Psoas muscle (tissue), 8 donors: ENCODE data around the gene POR. TPM values are rescaled to one million over a fixed set of nuclear protein-coding genes. Genes with fewer than 3 reads are reported as not detected.
"Not testable (repeated sequence)": the region's sequence is repeated elsewhere in the genome, so short reads cannot be mapped to it uniquely, and the experiment has no call there.

ENCODE experiments used
- ATAC-seq, 4 donors: fragments of 200-7000 bp; cut with Tn5 transposase; one replicate each; pipeline ENCODE4 v1.9.1; 2020; ENCODE audit warnings: moderate library complexity in 3 of 4, mild to moderate bottlenecking in 2 of 4
- DNase-seq, 2 donors: peaks; one replicate each; pipeline ENCODE4 v3.0.0-alpha.2; 2020
- H3K27ac ChIP-seq: fragments of 200-600 bp; one replicate; pipeline ENCODE4 v1.8.0; 2022
- H3K27me3 ChIP-seq, 3 donors: fragments of 200-600 bp in 1 of 3; one replicate each; pipeline versions ENCODE4 v1.6.1 to v1.8.0; 2013 to 2022; ENCODE audit warnings: low read length in 2 of 3, mild to moderate bottlenecking in 2 of 3, moderate library complexity in 1 of 3; ENCODE audit not compliant: insufficient read depth in 3 of 3
- H3K36me3 ChIP-seq, 2 donors: fragments of 200-600 bp in 1 of 2; one replicate each; pipeline versions ENCODE4 v1.6.1 to v1.8.0; 2013 to 2022; ENCODE audit warnings: low read depth in 1 of 2, mild to moderate bottlenecking in 1 of 2, moderate library complexity in 1 of 2; ENCODE audit not compliant: insufficient read depth in 1 of 2
- H3K4me1 ChIP-seq: fragments of 200-600 bp; one replicate; pipeline ENCODE4 v1.8.0; 2022
- H3K4me3 ChIP-seq: fragments of 200-600 bp; one replicate; pipeline ENCODE4 v1.8.0; 2022; ENCODE audit warnings: mild to moderate bottlenecking
- H3K9me3 ChIP-seq: fragments of 200-600 bp; one replicate; pipeline ENCODE4 v1.8.0; 2022
- CTCF ChIP-seq: fragments of 200-600 bp; IDR thresholded peaks from one replicate; pipeline ENCODE4 v1.8.0; 2022; ENCODE audit warnings: antibody characterized with exemption
- WGBS, 3 donors: extraction: QIAGEN DNeasy Blood & Tissue Kit; methylation state at CpG; one replicate each; pipeline versions ENCODE4 v1.1.6 to v1.1.7; 2013; 5-methylcytosine and 5-hydroxymethylcytosine counted together
- intact Hi-C, 2 donors: fragments of 100-400 bp; cut with DNase I; formaldehyde crosslinking; loops; one replicate each; pipeline versions ENCODE4 v1.11.0 to v1.14.2; 2022
- polyA plus RNA-seq, 3 donors: library from polyadenylated mRNA; stranded (reverse); fragments of 200-250 nt; gene quantifications; one replicate each; pipeline ENCODE4 v1.2.3, GENCODE V29; 2013
- total RNA-seq, 4 donors: library from RNA; stranded (reverse); fragmentation: NEBNext Ultra II Directional in 2 of 4; extraction: Animal tissue kit (Norgen Biotek cat#: 25700) in 2 of 4; gene quantifications; one replicate each; pipeline versions ENCODE4 v1.2.1 to v1.2.4, GENCODE V29; 2021 to 2023
- donor health status: healthy with polysubstance abuse.
- donor health status: DM: no; HTN: no; CAD: no; lungs with moderate emphysema.
- donor health status: Bipolar disorder and iron deficiency.
- donor health status: healthy.
- donor health status: DM: yes; HTN: yes; CAD: no.
- donor health status: DM: no; HTN: no; CAD: no.
- donor health status: DM: no; HTN: no; CAD: no.
- donor health status: DM: yes; HTN: yes; CAD: no.

POR gene
- total and polyA plus RNA-seq, 7 donors = 48.8 to 288 (median 138) TPM

DNA sequence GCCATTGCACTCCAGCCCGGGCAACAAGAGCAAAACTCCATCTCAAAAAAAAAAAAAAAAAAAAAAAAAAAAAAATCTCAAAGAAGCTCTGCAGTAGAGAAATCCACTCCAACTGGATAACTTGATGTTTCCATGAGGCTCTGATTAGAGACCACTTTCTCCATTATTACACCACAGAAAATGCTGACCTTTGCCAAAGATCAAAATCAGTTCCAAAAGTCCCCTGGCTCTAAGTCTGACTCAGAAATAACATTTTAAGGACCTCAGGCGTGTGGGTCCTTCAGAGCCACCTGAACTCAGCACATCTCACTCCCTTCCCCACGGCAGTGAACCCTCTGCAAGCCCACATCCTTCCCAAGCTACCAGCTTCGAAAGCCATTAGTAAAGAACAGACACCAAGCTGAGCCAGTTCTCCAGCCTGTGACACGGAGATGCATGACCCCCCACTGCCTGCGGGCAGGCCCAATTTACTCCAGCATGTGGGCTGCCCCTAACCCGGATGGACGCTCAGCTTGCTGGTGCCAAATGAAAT, 93.3 kb downstream of the POR start:
- Histone ChIP-seq H3K4me3 (no peak overlapping the region), H3K27ac (no peak overlapping the region), H3K9me3 (no peaks in the 10 kb centered on the region), H3K4me1 (peaks cover 22% of the 10 kb centered on the region), H3K36me3 (peaks cover 0 to 31% of the 10 kb centered on the region in 2 donors), H3K27me3 (no peaks in the 10 kb centered on the region)
- no peak for TF ChIP-seq CTCF
- WGBS, 3 donors = 78 to 84% (median 79%) methylated on average over 8 of the region's 8 CpGs
- intact Hi-C loops = loop anchor here in 1 of 2 donors (10.0 kb wide), 1 partner anchor 53 kb away; no protein-coding TSS in a partner anchor
- DNase-seq (no peak), ATAC-seq (no peak)

DNA sequence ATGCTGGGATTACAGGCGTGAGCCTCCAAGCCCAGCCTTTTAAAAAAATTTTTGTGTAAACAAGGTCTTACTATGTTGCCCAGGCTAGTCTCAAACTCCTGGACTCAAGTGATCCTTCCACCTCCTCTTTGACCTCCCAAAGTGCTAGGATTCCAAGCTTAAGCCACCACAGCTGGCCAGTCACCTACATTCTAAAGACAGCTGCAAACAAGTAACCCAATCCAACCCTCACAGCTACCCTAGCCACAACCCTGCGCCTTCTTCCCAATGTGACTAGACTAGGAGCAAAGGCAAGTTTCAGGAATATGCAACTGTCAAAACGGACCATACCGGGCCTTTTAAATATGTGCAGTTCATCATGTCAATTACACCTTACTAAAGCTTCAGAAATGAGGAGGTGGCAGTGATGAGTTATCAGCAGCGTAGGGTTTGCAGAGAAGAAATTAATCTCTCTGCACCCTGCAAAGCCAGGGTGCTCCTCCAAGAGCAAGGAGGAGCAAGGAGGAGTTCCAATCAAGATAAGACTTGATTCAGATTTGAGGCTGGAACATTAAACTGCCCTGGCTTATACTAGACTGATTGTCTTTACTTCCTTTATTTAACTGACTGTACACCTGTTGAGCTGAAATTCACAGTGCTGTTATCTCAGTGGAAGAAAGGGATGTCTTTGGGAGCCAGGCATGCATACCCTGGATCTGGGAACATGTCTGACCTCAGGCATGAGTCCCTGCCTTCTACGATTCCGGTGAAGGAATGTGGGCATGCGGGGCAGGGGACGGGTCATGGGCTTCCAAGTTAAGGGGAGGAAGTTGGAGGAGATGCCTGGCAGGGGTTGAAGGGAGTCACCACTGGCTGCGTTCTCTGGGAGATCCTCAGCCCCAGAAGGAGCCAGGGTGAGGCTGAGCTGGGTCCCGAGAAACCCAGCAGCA, 95.0 kb downstream of the POR start:
- Histone ChIP-seq H3K36me3 (peaks cover 0 to 19% of the 10 kb centered on the region in 2 donors), H3K27me3 (no peaks in the 10 kb centered on the region), H3K4me3 (no peak overlapping the region), H3K4me1 (peaks cover 22% of the 10 kb centered on the region), H3K27ac (no peak overlapping the region), H3K9me3 (no peaks in the 10 kb centered on the region)
- TF ChIP-seq CTCF = no peak
- intact Hi-C loops = loop anchor here in 1 of 2 donors (10.0 kb wide), 1 partner anchor 55 kb away; no protein-coding TSS in a partner anchor
- 36 to 57% (median 42%) methylated on average over 11 of the region's 11 CpGs for WGBS, 3 donors
- ATAC-seq (peak; percentile 64 to 88 (median 75)), DNase-seq (no peak)

DNA sequence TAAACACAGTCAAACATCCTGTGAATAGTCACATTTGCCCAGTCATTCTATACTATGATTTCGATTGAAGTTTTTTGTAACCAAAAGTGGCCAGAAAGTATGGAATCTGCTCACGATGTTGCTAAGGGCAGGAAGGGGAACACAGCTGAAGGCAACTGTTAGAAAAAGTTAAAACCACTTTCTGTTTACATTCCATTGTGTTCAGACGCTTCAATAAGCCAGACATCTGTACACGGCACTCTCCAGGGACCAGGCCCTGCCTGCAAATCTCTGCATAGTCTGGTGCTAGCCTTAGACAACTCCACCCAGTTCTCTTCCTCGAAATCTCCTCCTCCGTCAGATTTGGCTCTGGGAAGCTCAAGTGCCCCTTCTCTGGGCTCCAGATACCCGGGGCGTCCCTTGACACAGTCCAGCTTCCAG, 96.5 kb downstream of the POR start:
- peak overlapping the region; percentile 41 for H3K27ac ChIP-seq
- 45 to 50% (median 48%) methylated on average over 8 of the region's 8 CpGs for WGBS, 3 donors
- peaks cover 22% of the 10 kb centered on the region for H3K4me1 ChIP-seq
- H3K36me3 ChIP-seq = peaks cover 0 to 22% of the 10 kb centered on the region in 2 donors
- H3K9me3 ChIP-seq = no peaks in the 10 kb centered on the region
- ATAC-seq = peak in 3 of 4 donors; percentile 26 to 59 (median 32)
- no peak for TF ChIP-seq CTCF
- peak overlapping the region; percentile 30 for H3K4me3 ChIP-seq
- peak; percentile 53 to 78 for DNase-seq
- intact Hi-C loops = no loop called here
- no peaks in the 10 kb centered on the region for H3K27me3 ChIP-seq

DNA sequence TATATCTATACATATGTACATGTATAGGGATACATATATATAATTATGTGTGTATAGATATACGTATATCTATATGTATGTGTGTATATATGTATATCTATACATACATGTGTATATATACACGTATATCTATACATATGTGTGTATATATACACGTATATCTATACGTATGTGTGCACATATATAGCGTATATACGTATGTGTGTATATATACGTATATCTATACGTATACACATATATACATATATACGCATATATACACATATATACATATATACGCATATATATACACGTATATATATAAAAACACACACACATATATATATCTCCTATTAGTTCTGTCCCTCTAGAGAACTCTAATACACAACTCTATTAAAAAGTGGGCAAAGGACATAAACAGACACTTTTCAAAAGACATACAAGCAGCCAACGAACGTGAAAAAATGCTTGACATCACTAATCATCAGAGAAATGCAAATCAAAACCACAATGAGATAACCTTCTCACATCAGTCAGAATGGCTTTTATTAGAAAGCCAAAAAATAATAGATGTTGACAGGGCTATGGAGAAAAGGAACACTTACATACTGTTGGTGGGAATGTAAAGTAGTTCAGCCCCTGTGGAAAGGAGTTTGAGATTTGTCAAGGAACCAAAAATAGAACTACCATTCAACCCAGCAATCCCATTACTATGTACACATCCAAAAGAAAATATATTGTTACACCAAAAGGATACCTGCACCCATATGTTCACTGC, 101.4 kb downstream of the POR start:
- Histone ChIP-seq H3K4me3 (no peak overlapping the region), H3K36me3 (peaks cover 0 to 35% of the 10 kb centered on the region in 2 donors), H3K27ac (no peak overlapping the region), H3K9me3 (no peaks in the 10 kb centered on the region), H3K4me1 (peaks cover 6% of the 10 kb centered on the region), H3K27me3 (no peaks in the 10 kb centered on the region)
- TF ChIP-seq CTCF = no peak
- 89 to 93% (median 90%) methylated on average over 13 of the region's 13 CpGs for WGBS, 3 donors
- intact Hi-C loops = no loop called here
- ATAC-seq = peak in 2 of 4 donors; percentile 24 to 37
- no peak for DNase-seq

GRCh38 chr7:76018520-76018919, 103.6 kb downstream of the POR start:
- intact Hi-C loops, H3K4me3 ChIP-seq, H3K27me3 ChIP-seq, DNase-seq, H3K9me3 ChIP-seq, H3K27ac ChIP-seq, ATAC-seq, H3K4me1 ChIP-seq: not testable (repeated sequence)
- 96 to 98% (median 98%) methylated on average over 4 of the region's 4 CpGs for WGBS, 3 donors
- H3K36me3 ChIP-seq = peaks cover 0 to 38% of the 10 kb centered on the region in 2 donors
